ENCODE results near the gene NUS1. TPM values are rescaled to one million over a fixed set of nuclear protein-coding genes. Genes with fewer than 3 reads are reported as not detected.
"Not testable (repeated sequence)": the region's sequence is repeated elsewhere in the genome, so short reads cannot be mapped to it uniquely, and the experiment has no call there.

The NUS1 gene
- polyA plus RNA-seq, 4 donors: 10.7 to 38.0 (median 17.9) TPM

DNA sequence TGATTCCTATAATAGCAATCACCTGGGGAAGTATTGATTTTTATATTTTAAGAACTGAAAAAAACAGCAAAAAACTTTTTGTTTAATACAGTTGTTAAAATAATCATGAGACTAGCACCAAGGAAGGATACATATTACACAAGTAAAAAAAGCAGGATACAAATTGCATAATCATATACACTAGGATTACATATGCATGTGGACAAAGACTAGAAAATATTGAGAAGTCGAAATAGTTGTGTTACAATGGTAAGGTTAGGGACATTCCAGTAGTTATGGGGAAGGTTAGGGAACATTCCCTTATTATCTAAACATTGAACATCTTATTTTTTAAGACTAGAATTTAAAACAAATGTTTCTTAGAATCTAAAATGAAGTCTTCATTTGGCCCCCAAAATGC lies 9.5 kb downstream of the NUS1 start:
- H3K36me3 ChIP-seq (ENCODE audit: control insufficient read depth in 3 of 3, insufficient read depth in 2 of 3, low read depth in 1 of 3, low read length in 3 of 3): peaks cover 0 to 4% (median under 1%) of the 10 kb centered on the region in 3 donors
- H3K27ac ChIP-seq (ENCODE audit: low read depth in 1 of 3, low read length in 2 of 3): no peak overlapping the region
- DNase-seq: no peak
- peaks cover 0 to 2% of the 10 kb centered on the region in 2 donors for H3K9me3 ChIP-seq (ENCODE audit: control insufficient read depth in 2 of 2, insufficient read depth in 1 of 2, low read depth in 1 of 2, low read length in 1 of 2)
- WGBS, 3 donors: 95 to 100% (median 97%) methylated on average over 1 of the region's 1 CpG
- no peak for FAIRE-seq
- peaks cover 0 to 17% (median 0%) of the 10 kb centered on the region in 3 donors for H3K4me1 ChIP-seq (ENCODE audit: control insufficient read depth in 3 of 3, insufficient read depth in 2 of 3, low read depth in 1 of 3, low read length in 2 of 3)
- H3K27me3 ChIP-seq (ENCODE audit: control insufficient read depth in 3 of 3, insufficient read depth in 3 of 3, low read length in 3 of 3): no peaks in the 10 kb centered on the region
- H3K4me3 ChIP-seq (ENCODE audit: low read depth in 1 of 3, low read length in 3 of 3): no peak overlapping the region

DNA sequence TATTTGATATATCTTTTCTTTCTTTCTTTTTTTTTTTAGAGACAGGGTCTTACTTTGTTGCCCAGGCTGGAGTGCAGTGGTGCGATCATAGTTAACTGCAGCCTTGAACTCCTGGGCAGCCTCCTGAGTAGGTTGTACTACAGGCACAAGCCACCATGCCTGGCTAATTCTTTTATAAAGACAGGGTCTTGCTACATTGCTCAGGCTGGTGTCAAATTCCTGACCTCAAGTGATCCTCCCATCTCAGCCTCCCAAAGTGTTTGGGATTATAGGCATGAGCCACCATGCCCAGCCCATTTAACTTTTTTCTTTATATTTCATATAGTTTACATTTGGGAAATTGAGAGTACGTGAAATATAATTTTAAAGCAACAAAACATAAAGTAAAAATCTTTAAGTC lies 10.1 kb downstream of the NUS1 start:
- WGBS, 3 donors: 97 to 100% (median 98%) methylated on average over 2 of the region's 2 CpGs
- no peak overlapping the region for H3K4me3 ChIP-seq (ENCODE audit: low read depth in 1 of 3, low read length in 3 of 3)
- H3K9me3 ChIP-seq (ENCODE audit: control insufficient read depth in 2 of 2, insufficient read depth in 1 of 2, low read depth in 1 of 2, low read length in 1 of 2): peaks cover 0 to 2% of the 10 kb centered on the region in 2 donors
- H3K36me3 ChIP-seq (ENCODE audit: control insufficient read depth in 3 of 3, insufficient read depth in 2 of 3, low read depth in 1 of 3, low read length in 3 of 3): peaks cover 0 to 4% (median 0%) of the 10 kb centered on the region in 3 donors
- DNase-seq (no peak), FAIRE-seq (no peak)
- peaks cover 0 to 14% (median 0%) of the 10 kb centered on the region in 3 donors for H3K4me1 ChIP-seq (ENCODE audit: control insufficient read depth in 3 of 3, insufficient read depth in 2 of 3, low read depth in 1 of 3, low read length in 2 of 3)
- no peak overlapping the region for H3K27ac ChIP-seq (ENCODE audit: low read depth in 1 of 3, low read length in 2 of 3)
- no peaks in the 10 kb centered on the region for H3K27me3 ChIP-seq (ENCODE audit: control insufficient read depth in 3 of 3, insufficient read depth in 3 of 3, low read length in 3 of 3)

DNA sequence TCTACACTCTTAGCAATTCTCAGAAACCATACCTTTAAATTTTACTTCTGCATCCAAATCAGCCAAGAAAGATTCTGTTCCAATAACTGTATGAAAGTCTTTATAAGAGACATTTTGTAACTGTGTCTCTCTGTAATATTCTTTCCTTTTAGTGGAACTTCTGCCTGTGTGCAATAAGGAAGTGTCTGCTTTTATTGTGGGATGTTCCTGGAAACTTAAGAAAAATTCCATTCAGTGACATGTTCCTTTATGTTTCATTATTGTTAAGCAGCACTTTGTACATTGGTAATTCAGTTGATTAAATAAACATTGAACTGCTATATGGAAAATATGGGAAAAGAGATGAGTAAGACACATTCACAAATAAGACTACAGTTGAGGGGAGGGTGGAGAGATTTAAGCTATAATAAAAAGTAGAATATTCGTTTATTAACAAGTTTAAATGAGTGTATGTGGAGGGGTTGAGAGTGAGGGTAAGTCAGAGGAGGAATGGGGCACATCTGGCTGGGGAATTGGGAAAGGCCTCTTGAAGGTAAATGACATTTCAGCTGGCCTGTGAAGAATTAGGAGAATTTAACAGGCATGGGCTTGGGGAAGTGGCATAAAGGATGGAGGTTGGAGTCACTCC lies 11.9 kb downstream of the NUS1 start:
- no peak overlapping the region for H3K4me3 ChIP-seq (ENCODE audit: low read depth in 1 of 3, low read length in 3 of 3)
- peaks cover 0 to 2% of the 10 kb centered on the region in 2 donors for H3K9me3 ChIP-seq (ENCODE audit: control insufficient read depth in 2 of 2, insufficient read depth in 1 of 2, low read depth in 1 of 2, low read length in 1 of 2)
- H3K27ac ChIP-seq (ENCODE audit: low read depth in 1 of 3, low read length in 2 of 3): no peak overlapping the region
- peaks cover 0 to 4% (median 0%) of the 10 kb centered on the region in 3 donors for H3K36me3 ChIP-seq (ENCODE audit: control insufficient read depth in 3 of 3, insufficient read depth in 2 of 3, low read depth in 1 of 3, low read length in 3 of 3)
- H3K4me1 ChIP-seq (ENCODE audit: control insufficient read depth in 3 of 3, insufficient read depth in 2 of 3, low read depth in 1 of 3, low read length in 2 of 3): peaks cover 0 to 13% (median 0%) of the 10 kb centered on the region in 3 donors
- DNase-seq (peak in 1 of 2 donors; percentile 12), FAIRE-seq (peak; percentile 47)
- WGBS, 3 donors: 50 to 77% (median 62%) methylated on average over 1 of the region's 1 CpG
- no peaks in the 10 kb centered on the region for H3K27me3 ChIP-seq (ENCODE audit: control insufficient read depth in 3 of 3, insufficient read depth in 3 of 3, low read length in 3 of 3)

DNA sequence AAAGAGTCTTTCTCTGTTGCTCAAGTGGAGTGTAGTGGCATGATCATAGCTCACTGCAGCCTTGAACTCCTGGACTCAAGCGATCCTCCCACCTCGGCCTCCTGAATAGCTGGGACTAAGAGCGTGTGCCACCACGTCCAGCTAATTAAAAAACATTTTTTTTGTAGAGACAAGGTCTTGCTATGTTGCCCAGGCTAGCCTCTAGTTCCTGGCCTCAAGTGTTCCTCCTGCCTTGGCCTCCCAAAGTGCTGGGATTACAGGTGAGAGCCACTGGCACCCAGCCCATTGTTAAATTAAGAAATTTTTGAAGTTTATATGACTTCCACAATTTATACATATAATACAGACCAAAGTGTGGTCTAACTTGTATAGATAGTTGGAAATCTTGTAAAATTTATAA lies 14.3 kb downstream of the NUS1 start:
- H3K4me3 ChIP-seq (ENCODE audit: low read depth in 1 of 3, low read length in 3 of 3); H3K27me3 ChIP-seq (ENCODE audit: control insufficient read depth in 3 of 3, insufficient read depth in 3 of 3, low read length in 3 of 3); H3K27ac ChIP-seq (ENCODE audit: low read depth in 1 of 3, low read length in 2 of 3): not testable (repeated sequence)

DNA sequence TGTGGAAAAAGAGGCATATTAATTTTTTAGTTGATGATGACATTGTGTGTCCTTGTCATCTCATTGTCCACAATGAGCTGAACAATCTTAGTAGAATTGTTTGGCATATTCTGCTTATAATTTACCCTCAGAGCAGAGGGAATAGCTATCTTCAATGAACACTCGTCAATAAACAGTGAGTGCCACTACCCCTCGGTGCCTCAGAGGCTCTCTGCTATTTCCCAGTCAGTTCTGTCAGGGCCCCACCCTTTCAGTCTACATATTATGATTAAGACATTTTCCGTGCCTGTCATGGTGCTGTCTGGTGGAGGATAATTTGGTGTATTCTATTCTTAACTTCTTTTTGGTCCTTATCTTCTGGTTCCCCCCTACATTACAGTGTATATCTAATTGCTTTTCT lies 31.2 kb downstream of the NUS1 start:
- 68 to 91% (median 73%) methylated on average over 3 of the region's 3 CpGs for WGBS, 3 donors
- H3K27ac ChIP-seq (ENCODE audit: low read depth in 1 of 3, low read length in 2 of 3): no peak overlapping the region
- peaks cover 0 to 3% (median 2%) of the 10 kb centered on the region in 3 donors for H3K36me3 ChIP-seq (ENCODE audit: control insufficient read depth in 3 of 3, insufficient read depth in 2 of 3, low read depth in 1 of 3, low read length in 3 of 3)
- no peak for DNase-seq
- FAIRE-seq: no peak
- H3K4me3 ChIP-seq (ENCODE audit: low read depth in 1 of 3, low read length in 3 of 3): no peak overlapping the region
- H3K9me3 ChIP-seq (ENCODE audit: control insufficient read depth in 2 of 2, insufficient read depth in 1 of 2, low read depth in 1 of 2, low read length in 1 of 2): no peaks in the 10 kb centered on the region
- H3K27me3 ChIP-seq (ENCODE audit: control insufficient read depth in 3 of 3, insufficient read depth in 3 of 3, low read length in 3 of 3): no peaks in the 10 kb centered on the region
- H3K4me1 ChIP-seq (ENCODE audit: control insufficient read depth in 3 of 3, insufficient read depth in 2 of 3, low read depth in 1 of 3, low read length in 2 of 3): no peaks in the 10 kb centered on the region

More for the DNA sequence above, 14.3 kb downstream of the NUS1 start:
- not testable (repeated sequence) for H3K4me1 ChIP-seq (ENCODE audit: control insufficient read depth in 3 of 3, insufficient read depth in 2 of 3, low read depth in 1 of 3, low read length in 2 of 3); H3K9me3 ChIP-seq (ENCODE audit: control insufficient read depth in 2 of 2, insufficient read depth in 1 of 2, low read depth in 1 of 2, low read length in 1 of 2); H3K36me3 ChIP-seq (ENCODE audit: control insufficient read depth in 3 of 3, insufficient read depth in 2 of 3, low read depth in 1 of 3, low read length in 3 of 3); FAIRE-seq; DNase-seq
- WGBS, 3 donors: 96 to 97% (median 97%) methylated on average over 4 of the region's 4 CpGs

DNA sequence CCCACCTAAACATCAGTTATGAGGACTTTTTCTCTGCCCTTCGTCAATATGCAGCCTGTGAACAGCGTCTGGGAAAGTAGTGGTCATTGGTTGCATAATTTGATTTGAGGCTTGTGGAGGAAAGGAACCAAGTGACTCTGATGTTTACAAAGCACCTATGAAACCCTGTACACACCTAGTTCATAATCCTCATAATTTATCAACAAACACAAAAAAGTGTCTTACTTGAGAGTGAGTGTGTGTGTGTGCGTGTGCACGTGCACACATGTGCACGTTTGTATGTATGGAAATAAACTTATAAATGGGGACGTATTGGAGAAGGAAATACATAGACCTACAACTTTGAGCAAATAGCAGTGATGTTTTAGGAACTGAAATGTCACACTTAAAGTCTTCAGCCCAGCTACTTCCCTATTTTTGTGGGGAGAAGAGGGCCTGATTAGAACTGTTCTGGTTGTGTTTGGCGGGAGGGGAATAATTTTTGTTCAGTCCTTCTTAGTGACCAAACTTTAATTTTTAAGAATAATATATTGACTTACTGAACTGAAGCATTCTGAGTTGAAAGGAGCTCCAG lies 31.8 kb downstream of the NUS1 start:
- not testable (repeated sequence) for H3K36me3 ChIP-seq (ENCODE audit: control insufficient read depth in 3 of 3, insufficient read depth in 2 of 3, low read depth in 1 of 3, low read length in 3 of 3); H3K4me1 ChIP-seq (ENCODE audit: control insufficient read depth in 3 of 3, insufficient read depth in 2 of 3, low read depth in 1 of 3, low read length in 2 of 3); FAIRE-seq; DNase-seq; H3K27ac ChIP-seq (ENCODE audit: low read depth in 1 of 3, low read length in 2 of 3); H3K27me3 ChIP-seq (ENCODE audit: control insufficient read depth in 3 of 3, insufficient read depth in 3 of 3, low read length in 3 of 3); H3K9me3 ChIP-seq (ENCODE audit: control insufficient read depth in 2 of 2, insufficient read depth in 1 of 2, low read depth in 1 of 2, low read length in 1 of 2); H3K4me3 ChIP-seq (ENCODE audit: low read depth in 1 of 3, low read length in 3 of 3)
- 81 to 91% (median 87%) methylated on average over 6 of the region's 7 CpGs for WGBS, 3 donors

DNA sequence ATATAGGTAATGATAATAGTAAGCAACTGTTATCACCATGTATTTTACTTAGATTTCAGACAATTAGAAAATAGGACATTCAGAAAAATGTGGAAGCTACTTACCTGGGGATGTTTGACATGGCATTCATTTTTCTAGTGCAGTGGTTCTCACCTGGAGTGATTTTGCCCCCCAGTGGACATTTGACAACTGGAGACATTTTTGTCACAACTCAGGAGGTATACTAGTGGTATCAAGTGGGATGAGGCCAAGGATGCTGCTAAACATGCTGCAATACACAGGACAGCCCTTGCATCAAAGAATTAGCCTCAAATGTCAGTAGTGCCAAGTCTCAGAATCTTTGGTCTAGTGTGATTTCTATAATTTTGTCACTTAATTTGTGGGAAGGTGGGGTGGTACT lies 36.1 kb downstream of the NUS1 start:
- FAIRE-seq: no peak
- DNase-seq: no peak
- Histone ChIP-seq H3K27me3 (ENCODE audit: control insufficient read depth in 3 of 3, insufficient read depth in 3 of 3, low read length in 3 of 3) (no peaks in the 10 kb centered on the region), H3K4me3 (ENCODE audit: low read depth in 1 of 3, low read length in 3 of 3) (no peak overlapping the region), H3K9me3 (ENCODE audit: control insufficient read depth in 2 of 2, insufficient read depth in 1 of 2, low read depth in 1 of 2, low read length in 1 of 2) (peaks cover 0 to 5% of the 10 kb centered on the region in 2 donors), H3K4me1 (ENCODE audit: control insufficient read depth in 3 of 3, insufficient read depth in 2 of 3, low read depth in 1 of 3, low read length in 2 of 3) (no peaks in the 10 kb centered on the region), H3K27ac (ENCODE audit: low read depth in 1 of 3, low read length in 2 of 3) (no peak overlapping the region), H3K36me3 (ENCODE audit: control insufficient read depth in 3 of 3, insufficient read depth in 2 of 3, low read depth in 1 of 3, low read length in 3 of 3) (peaks cover 0 to 5% (median 0%) of the 10 kb centered on the region in 3 donors)

DNA sequence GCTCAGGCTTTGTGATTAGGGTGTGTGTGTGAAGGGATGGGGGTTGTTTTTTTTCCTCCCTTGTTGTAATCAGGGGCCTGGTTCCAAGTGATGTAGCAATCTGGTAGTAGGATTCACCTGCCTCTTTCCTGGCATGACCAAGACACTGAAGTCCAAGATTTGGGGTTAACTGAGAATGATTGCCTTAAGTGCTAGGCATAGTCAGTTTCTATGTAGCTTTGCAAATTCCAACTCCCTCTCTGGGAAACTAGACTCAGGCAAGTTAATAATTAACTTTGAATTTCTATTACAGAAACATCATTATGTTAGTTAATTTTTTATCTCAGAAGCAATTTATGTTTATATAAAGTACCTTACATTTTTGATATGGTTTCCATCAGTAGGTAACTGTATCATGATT lies 43.6 kb downstream of the NUS1 start:
- Histone ChIP-seq H3K4me3 (ENCODE audit: low read depth in 1 of 3, low read length in 3 of 3) (no peak overlapping the region), H3K9me3 (ENCODE audit: control insufficient read depth in 2 of 2, insufficient read depth in 1 of 2, low read depth in 1 of 2, low read length in 1 of 2) (peaks cover 0 to 11% of the 10 kb centered on the region in 2 donors), H3K36me3 (ENCODE audit: control insufficient read depth in 3 of 3, insufficient read depth in 2 of 3, low read depth in 1 of 3, low read length in 3 of 3) (no peaks in the 10 kb centered on the region), H3K27ac (ENCODE audit: low read depth in 1 of 3, low read length in 2 of 3) (no peak overlapping the region), H3K4me1 (ENCODE audit: control insufficient read depth in 3 of 3, insufficient read depth in 2 of 3, low read depth in 1 of 3, low read length in 2 of 3) (no peaks in the 10 kb centered on the region), H3K27me3 (ENCODE audit: control insufficient read depth in 3 of 3, insufficient read depth in 3 of 3, low read length in 3 of 3) (no peaks in the 10 kb centered on the region)
- FAIRE-seq (no peak), DNase-seq (peak in 1 of 2 donors; percentile 3)

DNA sequence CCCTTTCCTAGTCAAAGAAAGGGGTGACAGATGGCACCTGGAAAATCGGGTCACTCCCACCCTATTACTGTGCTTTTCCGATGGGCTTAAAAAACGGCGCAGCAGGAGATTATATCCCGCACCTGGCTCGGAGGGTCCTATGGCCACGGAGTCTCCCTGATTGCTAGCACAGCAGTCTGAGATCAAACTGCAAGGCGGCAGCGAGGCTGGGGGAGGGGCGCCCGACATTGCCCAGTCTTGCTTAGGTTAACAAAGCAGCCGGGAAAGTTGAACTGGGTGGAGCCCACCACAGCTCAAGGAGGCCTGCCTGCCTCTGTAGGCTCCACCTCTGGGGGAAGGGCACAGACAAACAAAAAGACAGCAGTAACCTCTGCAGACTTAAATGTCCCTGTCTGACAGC lies 46.3 kb downstream of the NUS1 start:
- not testable (repeated sequence) for DNase-seq; H3K27me3 ChIP-seq (ENCODE audit: control insufficient read depth in 3 of 3, insufficient read depth in 3 of 3, low read length in 3 of 3); H3K4me3 ChIP-seq (ENCODE audit: low read depth in 1 of 3, low read length in 3 of 3); H3K4me1 ChIP-seq (ENCODE audit: control insufficient read depth in 3 of 3, insufficient read depth in 2 of 3, low read depth in 1 of 3, low read length in 2 of 3); H3K36me3 ChIP-seq (ENCODE audit: control insufficient read depth in 3 of 3, insufficient read depth in 2 of 3, low read depth in 1 of 3, low read length in 3 of 3); H3K27ac ChIP-seq (ENCODE audit: low read depth in 1 of 3, low read length in 2 of 3); FAIRE-seq
- H3K9me3 ChIP-seq (ENCODE audit: control insufficient read depth in 2 of 2, insufficient read depth in 1 of 2, low read depth in 1 of 2, low read length in 1 of 2): peaks cover 0 to 11% of the 10 kb centered on the region in 2 donors
- 95 to 97% (median 96%) methylated on average over 12 of the region's 12 CpGs for WGBS, 3 donors

All from small intestine (tissue), 7 donors.